Common myeloid progenitor, CD34-positive (primary cell): ENCODE measurements around the gene IL20RA.

Experiments used
- CTCF ChIA-PET: fragments of 350-600 bp; sonication (Branson Sonifier 250); formaldehyde crosslinking; loops from one replicate; lab custom pipeline; 2021; ENCODE audit warnings: antibody characterized with exemption; lab: Charles Lee
- POLR2A ChIA-PET: fragments of 350-600 bp; sonication (Branson Sonifier 250); formaldehyde crosslinking; loops from one replicate; lab custom pipeline; 2021; ENCODE audit warnings: antibody characterized with exemption; lab: Charles Lee
- DNase-seq, 3 donors: peaks; one replicate each; pipeline versions ENCODE4 v3.0.0 to v3.0.0-alpha.2; 2013
- H3K27ac ChIP-seq, 2 experiments: 1 replicate in 1 of 2; 2 replicates in 1 of 2; pipeline ENCODE4 v1.7.0; 2013; ENCODE audit warnings: inconsistent platforms in 2 of 2, low read length in 2 of 2, mild to moderate bottlenecking in 2 of 2, low read depth in 1 of 2, moderate library complexity in 1 of 2; ENCODE audit not compliant: severe bottlenecking in 2 of 2, insufficient read depth in 1 of 2, poor library complexity in 1 of 2
- H3K27me3 ChIP-seq, 5 experiments: replicated peaks in 2 of 5; 1 replicate in 3 of 5; 2 replicates in 2 of 5; pipeline versions ENCODE4 v1.6.1 to v1.7.0; 2013; ENCODE audit warnings: low read length in 4 of 5, mild to moderate bottlenecking in 2 of 5, moderate library complexity in 2 of 5, inconsistent platforms in 1 of 5; ENCODE audit not compliant: insufficient read depth in 5 of 5, control insufficient read depth in 4 of 5
- H3K36me3 ChIP-seq, 4 experiments: 1 replicate in 2 of 4; 2 replicates in 2 of 4; pipeline versions ENCODE4 v1.6.1 to v1.7.0; 2013; ENCODE audit warnings: low read length in 3 of 4, control low read depth in 1 of 4, mild to moderate bottlenecking in 1 of 4; ENCODE audit not compliant: control insufficient read depth in 4 of 4, insufficient read depth in 4 of 4
- H3K4me1 ChIP-seq, 4 experiments: 1 replicate in 3 of 4; 2 replicates in 1 of 4; pipeline versions ENCODE4 v1.6.1 to v1.7.1; 2013; ENCODE audit warnings: low read length in 3 of 4, mild to moderate bottlenecking in 3 of 4, control low read depth in 1 of 4, inconsistent platforms in 1 of 4, moderate library complexity in 1 of 4; ENCODE audit not compliant: control insufficient read depth in 4 of 4, insufficient read depth in 4 of 4; ENCODE audit errors: control extremely low read depth in 1 of 4
- H3K4me3 ChIP-seq, 7 experiments: 1 replicate in 4 of 7; 2 replicates in 3 of 7; pipeline versions ENCODE4 v1.5.1 to v1.7.0; 2013; ENCODE audit warnings: mild to moderate bottlenecking in 7 of 7, low read length in 6 of 7, moderate library complexity in 6 of 7, inconsistent platforms in 2 of 7, low read depth in 2 of 7, control low read depth in 1 of 7; ENCODE audit not compliant: insufficient read depth in 4 of 7, control insufficient read depth in 1 of 7; ENCODE audit errors: extremely low read depth in 1 of 7
- H3K9me3 ChIP-seq, 5 experiments: 1 replicate in 4 of 5; 2 replicates in 1 of 5; pipeline versions ENCODE4 v1.6.1 to v1.7.1; 2013; ENCODE audit warnings: low read length in 4 of 5, mild to moderate bottlenecking in 2 of 5, inconsistent platforms in 1 of 5, low read depth in 1 of 5, moderate library complexity in 1 of 5; ENCODE audit not compliant: control insufficient read depth in 4 of 5, insufficient read depth in 2 of 5; ENCODE audit errors: control extremely low read depth in 1 of 5
- WGBS: methylation state at CpG from one replicate; pipeline ENCODE4 v1.1.5; 2013; ENCODE audit not compliant: insufficient coverage; 5-methylcytosine and 5-hydroxymethylcytosine counted together

The IL20RA gene

GRCh38 chr6:137033828-137034227 is 10.9 kb downstream of the IL20RA start:
- Histone ChIP-seq H3K4me1 (peaks cover 0 to 4% (median 0%) of the 10 kb centered on the region in 4 experiments), H3K9me3 (peaks cover 0 to 6% (median 3%) of the 10 kb centered on the region in 5 experiments), H3K27me3 (peaks cover 26 to 85% (median 44%) of the 10 kb centered on the region in 5 experiments), H3K4me3 (no peak overlapping the region), H3K27ac (no peak overlapping the region), H3K36me3 (no peaks in the 10 kb centered on the region)
- WGBS = no CpG with 5 or more reads among the region's 2 CpGs
- POLR2A ChIA-PET = no interaction called here
- CTCF ChIA-PET = no interaction called here
- DNase-seq = peak; percentile 88 to 98 (median 97)

DNA sequence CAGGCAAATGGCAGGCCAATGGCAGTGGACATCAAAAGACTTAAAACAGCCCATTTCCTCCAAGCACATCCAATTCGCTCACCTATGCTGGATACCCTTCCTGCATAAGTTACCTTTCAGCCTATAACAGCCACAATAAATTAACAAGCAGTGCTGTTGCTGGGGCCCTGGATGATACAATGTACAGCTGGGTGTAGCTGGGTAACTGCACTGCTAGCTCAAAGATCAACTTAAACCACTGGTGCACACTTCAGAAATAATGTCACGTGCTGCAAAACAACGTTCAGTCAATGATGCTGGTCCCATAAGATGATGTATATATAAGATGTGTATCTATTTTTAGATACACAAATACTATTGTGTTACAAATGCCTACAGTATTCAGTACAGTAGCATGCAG is 13.6 kb downstream of the IL20RA start:
- peaks cover 0 to 6% (median 3%) of the 10 kb centered on the region in 5 experiments for H3K9me3 ChIP-seq
- H3K27ac ChIP-seq = no peak overlapping the region
- ChIA-PET CTCF (no interaction called here), POLR2A (no interaction called here)
- peaks cover 23 to 82% (median 50%) of the 10 kb centered on the region in 5 experiments for H3K27me3 ChIP-seq
- H3K36me3 ChIP-seq = no peaks in the 10 kb centered on the region
- no peak overlapping the region for H3K4me3 ChIP-seq
- no CpG with 5 or more reads among the region's 3 CpGs for WGBS
- no peak for DNase-seq
- H3K4me1 ChIP-seq = peaks cover 0 to 4% (median 0%) of the 10 kb centered on the region in 4 experiments

DNA sequence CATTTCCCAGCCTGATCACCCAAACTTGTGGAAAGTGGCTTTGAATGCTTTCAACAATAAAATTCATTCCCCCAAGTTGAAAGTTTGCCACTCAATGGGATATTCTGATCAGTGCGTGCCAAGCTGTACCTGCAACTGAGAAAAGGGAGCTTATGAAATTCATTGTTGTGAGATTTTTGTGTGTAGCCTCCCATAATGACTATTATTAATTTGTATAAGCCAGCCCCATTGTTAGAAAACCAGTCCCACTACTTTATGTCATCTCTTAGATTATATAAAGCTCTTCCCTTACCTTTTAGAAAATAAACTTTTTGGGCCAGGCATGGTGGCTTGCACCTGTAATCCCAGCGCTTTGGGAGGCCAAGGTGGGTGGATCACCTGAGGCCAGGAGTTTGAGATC is 15.9 kb downstream of the IL20RA start:
- Histone ChIP-seq H3K36me3 (no peaks in the 10 kb centered on the region), H3K9me3 (peaks cover 0 to 6% (median 3%) of the 10 kb centered on the region in 5 experiments), H3K4me3 (no peak overlapping the region), H3K27me3 (peaks cover 31 to 92% (median 63%) of the 10 kb centered on the region in 5 experiments), H3K4me1 (peaks cover 0 to 4% (median 0%) of the 10 kb centered on the region in 4 experiments), H3K27ac (no peak overlapping the region)
- POLR2A ChIA-PET = no interaction called here
- CTCF ChIA-PET = interaction anchor here (0.5 to 1.9 kb wide), 4 partner anchors 9 to 1792 kb away, joined by 3 to 8 read pairs (median 3); no protein-coding TSS in a partner anchor
- no peak for DNase-seq
- WGBS = no CpG with 5 or more reads among the region's 2 CpGs

DNA sequence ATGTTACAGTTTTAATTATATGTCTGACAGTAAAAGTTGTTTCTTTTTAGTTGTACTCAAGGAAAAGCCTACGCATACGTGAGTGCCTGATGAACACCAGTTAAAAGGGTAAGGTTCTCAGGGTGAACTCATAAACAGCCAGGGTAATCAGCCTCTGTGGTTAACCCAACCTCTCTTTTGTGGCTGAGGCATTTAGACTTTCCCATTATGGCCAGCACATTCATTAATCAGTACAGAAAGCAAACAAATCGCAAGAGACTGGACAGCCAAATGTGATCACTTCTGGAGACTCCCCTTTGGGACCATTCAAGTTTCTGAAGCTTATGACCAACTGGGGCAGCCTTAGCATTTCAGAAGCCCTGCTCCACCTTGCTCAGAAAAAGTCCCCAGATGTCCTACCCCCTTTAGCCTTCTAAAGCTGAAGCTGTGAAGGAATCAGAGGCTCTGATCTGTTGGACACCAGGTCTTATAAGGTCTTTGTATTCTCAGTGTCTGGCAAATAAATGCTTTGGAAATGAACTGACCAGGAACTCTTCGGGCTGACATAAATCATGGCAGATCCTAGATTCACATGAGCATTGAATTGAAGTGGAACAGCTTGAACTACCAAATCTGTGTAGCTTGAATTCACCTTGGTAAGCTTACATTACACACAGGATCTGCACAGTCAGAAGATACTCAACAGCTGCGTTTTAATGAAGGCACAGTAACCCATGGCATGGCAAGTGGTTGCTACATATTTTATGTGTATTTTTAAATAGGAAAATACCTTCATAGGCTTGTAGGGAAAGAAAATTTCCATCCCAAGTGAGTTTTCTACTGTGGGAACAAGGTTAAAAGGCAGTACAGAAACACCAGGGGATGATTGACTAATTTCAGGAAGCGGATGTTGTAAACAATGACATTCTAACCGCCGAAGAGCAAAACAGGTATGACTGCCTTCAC is 18.7 kb downstream of the IL20RA start:
- no peak for DNase-seq
- no peak overlapping the region for H3K4me3 ChIP-seq
- ChIA-PET POLR2A (no interaction called here), CTCF (no interaction called here)
- peaks cover 32 to 90% (median 63%) of the 10 kb centered on the region in 5 experiments for H3K27me3 ChIP-seq
- no peaks in the 10 kb centered on the region for H3K4me1 ChIP-seq
- 60% methylated on average over 7 of the region's 8 CpGs for WGBS
- H3K9me3 ChIP-seq = peaks cover 0 to 6% (median 0%) of the 10 kb centered on the region in 5 experiments
- H3K27ac ChIP-seq = no peak overlapping the region
- H3K36me3 ChIP-seq = no peaks in the 10 kb centered on the region

- Histone ChIP-seq H3K36me3 (no peaks in the 10 kb centered on the region), H3K4me1 (no peaks in the 10 kb centered on the region), H3K27ac (no peak overlapping the region), H3K9me3 (peaks cover 0 to 9% (median 5%) of the 10 kb centered on the region in 5 experiments), H3K27me3 (peaks cover 25 to 89% (median 59%) of the 10 kb centered on the region in 5 experiments), H3K4me3 (no peak overlapping the region)
- no peak for DNase-seq
- 90% methylated on average over 2 of the region's 3 CpGs for WGBS
- CTCF ChIA-PET = no interaction called here
- POLR2A ChIA-PET = no interaction called here
Measured at GRCh38 chr6:137024237-137024990, 20.4 kb downstream of the IL20RA start.

DNA sequence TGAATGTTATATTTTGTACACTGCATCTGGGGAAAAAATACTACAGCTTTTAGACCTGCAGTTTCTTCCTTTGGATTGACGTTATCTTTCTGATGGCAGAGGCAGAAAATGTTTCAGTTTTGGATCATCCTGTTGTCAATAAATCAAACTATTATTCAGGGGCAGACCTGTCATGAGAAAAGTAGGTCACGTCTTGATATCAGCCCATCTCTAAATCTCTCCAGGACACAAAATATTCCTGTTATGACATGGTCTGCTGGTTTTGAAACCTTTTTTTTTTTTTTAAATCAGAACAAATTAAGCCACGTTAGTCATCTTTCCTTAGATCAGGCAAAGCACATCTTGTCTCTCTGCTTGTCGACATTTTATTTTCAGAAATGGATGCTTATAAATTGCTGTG is 24.0 kb downstream of the IL20RA start:
- CTCF ChIA-PET = interaction anchor here (2.1 kb wide), 1 partner anchor 8 kb away, joined by 8 read pairs; no protein-coding TSS in a partner anchor
- no peak overlapping the region for H3K27ac ChIP-seq
- no peak for DNase-seq
- no peaks in the 10 kb centered on the region for H3K36me3 ChIP-seq
- peaks cover 0 to 9% (median 5%) of the 10 kb centered on the region in 5 experiments for H3K9me3 ChIP-seq
- POLR2A ChIA-PET = no interaction called here
- H3K27me3 ChIP-seq = peaks cover 16 to 82% (median 52%) of the 10 kb centered on the region in 5 experiments
- no peak overlapping the region for H3K4me3 ChIP-seq
- WGBS = 100% methylated on average over 1 of the region's 4 CpGs
- H3K4me1 ChIP-seq = no peaks in the 10 kb centered on the region
